ENCODE data around the gene ARID1A. TPM values are rescaled to one million over a fixed set of nuclear protein-coding genes. Genes with fewer than 3 reads are reported as not detected.

The ARID1A gene
- total and polyA plus RNA-seq, 2 experiments from 2014 or later, result 50.0 to 104 TPM

GRCh38 chr1:26761217-26761616 lies 65.4 kb downstream of the ARID1A start (continued):
- TF ChIP-seq REST (IDR thresholded peaks at IDR 0.05; ENCODE audit: unreplicated experiment), result no peak

- Histone ChIP-seq H3F3A (replicated peaks; ENCODE audit: low read depth) (0 out of 2 replicates have a peak, but pooled peaks cover 5% of the 10 kb centered on the region), H3K79me2 (replicated peaks; ENCODE audit: insufficient read depth) (no peaks in the 10 kb centered on the region; the same call in 1 of the 2 replicates), H3K4me3 (no peak overlapping the region), H3K36me3 (ENCODE audit: insufficient read depth) (peaks cover 80% of the 10 kb centered on the region), H4K20me1 (replicated peaks; ENCODE audit: insufficient read depth) (peaks cover 28% of the 10 kb centered on the region), H3K4me2 (no peak overlapping the region), H3K4me1 (ENCODE audit: insufficient read depth) (no peaks in the 10 kb centered on the region), H2AFZ (no peak overlapping the region), H3K9me2 (ENCODE audit: insufficient read depth) (no peaks in the 10 kb centered on the region), H3K27me3 (ENCODE audit: insufficient read depth) (no peaks in the 10 kb centered on the region), H3K27ac (ENCODE audit: low read depth) (no peak overlapping the region)
- TF ChIP-seq ZNF331 (CRISPR knock-in tag; IDR thresholded peaks at IDR 0.05; ENCODE audit: low read depth) (no peak), STAT1 (IDR thresholded peaks at IDR 0.05; ENCODE audit: unreplicated experiment) (no peak), CTCF (conservative IDR thresholded peaks at IDR 0.05; ENCODE audit: low read depth in 2 of 2) (peak in 1 of 2 experiments; percentile 23; a peak in 2 of 4 replicates), JUNB (IDR thresholded peaks at IDR 0.05; ENCODE audit: unreplicated experiment) (no peak), EZH2 (IDR thresholded peaks at IDR 0.05; ENCODE audit: low read depth, unreplicated experiment) (no peak)
- Mint-ChIP-seq H3K9me3 (no peaks in the 10 kb centered on the region), H3K4me1 (peaks cover 2% of the 10 kb centered on the region; the same call in 1 of the 3 replicates), H3K27ac (no peak overlapping the region), H3K27me3 (ENCODE audit: insufficient read depth, low read depth, poor library complexity) (peaks cover 5% of the 10 kb centered on the region), H3K36me3 (ENCODE audit: low read depth) (peaks cover 99% of the 10 kb centered on the region), H3K4me3 (no peak overlapping the region)
- DNase-seq (ENCODE audit: low spot score) (no peak), ATAC-seq (no peak)
Observed at GRCh38 chr1:26767714-26768113, 71.9 kb downstream of the ARID1A start.

- Mint-ChIP-seq H3K36me3 (ENCODE audit: low read depth) (peaks cover 99% of the 10 kb centered on the region), H3K27me3 (ENCODE audit: insufficient read depth, low read depth, poor library complexity) (peaks cover 7% of the 10 kb centered on the region), H3K9me3 (no peaks in the 10 kb centered on the region), H3K4me1 (peaks cover 2% of the 10 kb centered on the region; the same call in 1 of the 3 replicates), H3K4me3 (no peak overlapping the region), H3K27ac (no peak overlapping the region)
- ATAC-seq (no peak), DNase-seq (ENCODE audit: low spot score) (no peak)
- no peaks in the 10 kb centered on the region for H3K4me1 ChIP-seq (ENCODE audit: insufficient read depth)
- H3K79me2 ChIP-seq (replicated peaks; ENCODE audit: insufficient read depth), result no peaks in the 10 kb centered on the region
- no peak overlapping the region for H3K27ac ChIP-seq (ENCODE audit: low read depth)
- H3K36me3 ChIP-seq (ENCODE audit: insufficient read depth), result peaks cover 82% of the 10 kb centered on the region
- peaks cover 24% of the 10 kb centered on the region for H4K20me1 ChIP-seq (replicated peaks; ENCODE audit: insufficient read depth)
- 0 out of 2 replicates have a peak, but pooled peaks cover 5% of the 10 kb centered on the region for H3F3A ChIP-seq (replicated peaks; ENCODE audit: low read depth)
- H3K27me3 ChIP-seq (ENCODE audit: insufficient read depth), result no peaks in the 10 kb centered on the region
- no peaks in the 10 kb centered on the region for H3K9me2 ChIP-seq (ENCODE audit: insufficient read depth)
- H2AFZ ChIP-seq, result no peak overlapping the region
- H3K4me3 ChIP-seq, result no peak overlapping the region
- no peak overlapping the region for H3K4me2 ChIP-seq
- no peak for TF ChIP-seq ZNF462 (CRISPR knock-in tag; IDR thresholded peaks at IDR 0.05)
- TF ChIP-seq EZH2phosphoT487 (IDR thresholded peaks at IDR 0.05; ENCODE audit: unreplicated experiment), result no peak
Observed at GRCh38 chr1:26768755-26769154, 72.9 kb downstream of the ARID1A start.

Data from GM23338 (cell line).